ENCODE data around the gene BFSP1. TPM values are rescaled to one million over a fixed set of nuclear protein-coding genes. Genes with fewer than 3 reads are reported as not detected.

Gene BFSP1
- total and polyA plus RNA-seq, 2 of the 8 experiments (the other 6 are each of a cell fraction or from before 2014, with no cell fraction given) = 1.5 to 2.5 TPM

- no peak overlapping the region for H2AFZ ChIP-seq (ENCODE audit: low read length)
- no peak overlapping the region for H2AK5ac ChIP-seq (ENCODE audit: low read depth, low read length)
- no peak overlapping the region for H4K91ac ChIP-seq (replicated peaks; ENCODE audit: insufficient read length, low read length)
- H2BK15ac ChIP-seq (ENCODE audit: low read length) = no peak overlapping the region
- no peak overlapping the region for H2BK5ac ChIP-seq (ENCODE audit: low read depth, low read length)
- no peaks in the 10 kb centered on the region for H3K79me1 ChIP-seq (ENCODE audit: low read depth, low read length)
- peaks cover 0 to 2% (median 0%) of the 10 kb centered on the region in 4 experiments; a peak in 2 of 7 replicates for H3K27me3 ChIP-seq (replicated peaks in 1 of 4; ENCODE audit: control insufficient read depth in 3 of 4, extremely low read depth in 1 of 4, insufficient read depth in 3 of 4, low read length in 3 of 4)
- H4K20me1 ChIP-seq (replicated peaks in 1 of 2; ENCODE audit: control insufficient read depth in 1 of 2, insufficient read depth in 2 of 2, low read length in 2 of 2) = no peaks in the 10 kb centered on the region
- H2BK120ac ChIP-seq (replicated peaks; ENCODE audit: low read depth, low read length) = no peak overlapping the region
- H3K79me2 ChIP-seq (ENCODE audit: control insufficient read depth in 1 of 2, insufficient read depth in 2 of 2, low read length in 2 of 2) = no peaks in the 10 kb centered on the region
- H3K27ac ChIP-seq (ENCODE audit: low read depth, low read length) = no peak overlapping the region
- no peak overlapping the region for H4K5ac ChIP-seq (ENCODE audit: insufficient read length, low read depth, low read length)
- FAIRE-seq (no peak), DNase-seq (ENCODE audit: low read depth in 1 of 2, low spot score in 2 of 2) (no peak)
- no peak for TF ChIP-seq EZH2 (IDR thresholded peaks at IDR 0.05; ENCODE audit: low read depth, low read length, severe bottlenecking)
- TF ChIP-seq MAX (IDR thresholded peaks at IDR 0.05) = no peak
- no peak for TF ChIP-seq RBBP5 (IDR thresholded peaks at IDR 0.05; ENCODE audit: borderline replicate concordance, low read depth, low read length)
- TF ChIP-seq BCL11A (IDR thresholded peaks at IDR 0.05; ENCODE audit: low read depth in 2 of 2, low read length in 2 of 2) = no peak
- no peak for TF ChIP-seq USF2 (IDR thresholded peaks at IDR 0.05; ENCODE audit: low read length)
- no peak for TF ChIP-seq BACH1 (IDR thresholded peaks at IDR 0.05; ENCODE audit: low read length)
- TF ChIP-seq TAF1 (IDR thresholded peaks at IDR 0.05; ENCODE audit: low read depth, low read length) = no peak
- TF ChIP-seq CTBP2 (IDR thresholded peaks at IDR 0.05; ENCODE audit: borderline replicate concordance, insufficient read depth, insufficient read length, low read length) = no peak
- POLR2A ChIA-PET (ENCODE audit: partially characterized antibody) = no interaction called here
- no peak overlapping the region for H3K23ac ChIP-seq (ENCODE audit: insufficient read length)
- no peak overlapping the region for H3K14ac ChIP-seq (ENCODE audit: insufficient read length)
- no peaks in the 10 kb centered on the region for H3K36me3 ChIP-seq (ENCODE audit: control insufficient read depth in 2 of 4, insufficient read depth in 4 of 4, low read length in 3 of 4)
- H3K4ac ChIP-seq (replicated peaks; ENCODE audit: insufficient read length, low read depth, low read length) = no peak overlapping the region
- no peak overlapping the region for H4K8ac ChIP-seq (ENCODE audit: extremely low read depth, insufficient read depth, low read length)
- H3K4me3 ChIP-seq (ENCODE audit: extremely low read depth in 1 of 4, insufficient read depth in 2 of 4, low read depth in 3 of 4, low read length in 4 of 4) = no peak overlapping the region
- H3K4me1 ChIP-seq (replicated peaks in 1 of 4; ENCODE audit: control insufficient read depth in 3 of 4, insufficient read depth in 4 of 4, low read length in 3 of 4) = peaks cover 0 to 5% (median under 1%) of the 10 kb centered on the region in 4 experiments; a peak in 3 of 7 replicates
- H3K9ac ChIP-seq (replicated peaks in 1 of 4; ENCODE audit: extremely low read depth in 1 of 4, low read depth in 3 of 4, low read length in 3 of 4) = no peak overlapping the region
- no peaks in the 10 kb centered on the region for H3K9me3 ChIP-seq (ENCODE audit: insufficient read depth in 2 of 2, low read depth in 1 of 2, low read length in 1 of 2)
- no peak overlapping the region for H2BK20ac ChIP-seq (ENCODE audit: low read length)
- no peak overlapping the region for H2BK12ac ChIP-seq (ENCODE audit: low read depth, low read length)
- H3K18ac ChIP-seq (ENCODE audit: extremely low read depth, low read length) = no peak overlapping the region
- H3K56ac ChIP-seq (replicated peaks; ENCODE audit: insufficient read length, low read depth, low read length) = no peak overlapping the region
- H3K23me2 ChIP-seq (ENCODE audit: low read depth, low read length) = no peaks in the 10 kb centered on the region
- 88% methylated on average over 10 of the region's 10 CpGs; no CpG with 5 or more reads in 1 of the 2 experiments for WGBS, 2 experiments (ENCODE audit: extremely low coverage in 1 of 2, insufficient coverage in 1 of 2, insufficient read length in 1 of 2, insufficient replicate concordance in 2 of 2, low coverage in 1 of 2, low lambda C conversion rate in 2 of 2, missing lambda C conversion rate in 1 of 2)
- no peak overlapping the region for H3K4me2 ChIP-seq (ENCODE audit: insufficient read depth in 1 of 2, low read depth in 2 of 2, low read length in 2 of 2)
- CTCF ChIA-PET (ENCODE audit: partially characterized antibody) = interaction anchor here (7.5 kb wide), 1 partner anchor 117 kb away, joined by 114 read pairs; no protein-coding TSS in a partner anchor
Measured at GRCh38 chr20:17500271-17500670, 30.9 kb downstream of the BFSP1 start.
